Cardiac septum (tissue), 1 donor: Measurements from ENCODE around the gene VAV2. TPM values are rescaled to one million over a fixed set of nuclear protein-coding genes. Genes with fewer than 3 reads are reported as not detected.

Experiments used
- DNase-seq: peaks from one replicate; pipeline ENCODE4 v3.0.0-alpha.2; 2020; ENCODE audit warnings: low spot score
- intact Hi-C: fragments of 100-400 bp; cut with DNase I; formaldehyde crosslinking; loops from one replicate; pipeline ENCODE4 v1.14.0; 2022
- total RNA-seq: library from RNA; stranded (reverse); fragmentation: NEBNext Ultra II Directional; extraction: Animal tissue kit (Norgen Biotek cat#: 25700); gene quantifications from one replicate; pipeline ENCODE4 v1.2.1, GENCODE V29; 2021
- donor health status: DM: no; HTN: no; CAD: no.

VAV2 gene
- total RNA-seq, 1 donor from 2014 or later: 8.1 TPM

DNA sequence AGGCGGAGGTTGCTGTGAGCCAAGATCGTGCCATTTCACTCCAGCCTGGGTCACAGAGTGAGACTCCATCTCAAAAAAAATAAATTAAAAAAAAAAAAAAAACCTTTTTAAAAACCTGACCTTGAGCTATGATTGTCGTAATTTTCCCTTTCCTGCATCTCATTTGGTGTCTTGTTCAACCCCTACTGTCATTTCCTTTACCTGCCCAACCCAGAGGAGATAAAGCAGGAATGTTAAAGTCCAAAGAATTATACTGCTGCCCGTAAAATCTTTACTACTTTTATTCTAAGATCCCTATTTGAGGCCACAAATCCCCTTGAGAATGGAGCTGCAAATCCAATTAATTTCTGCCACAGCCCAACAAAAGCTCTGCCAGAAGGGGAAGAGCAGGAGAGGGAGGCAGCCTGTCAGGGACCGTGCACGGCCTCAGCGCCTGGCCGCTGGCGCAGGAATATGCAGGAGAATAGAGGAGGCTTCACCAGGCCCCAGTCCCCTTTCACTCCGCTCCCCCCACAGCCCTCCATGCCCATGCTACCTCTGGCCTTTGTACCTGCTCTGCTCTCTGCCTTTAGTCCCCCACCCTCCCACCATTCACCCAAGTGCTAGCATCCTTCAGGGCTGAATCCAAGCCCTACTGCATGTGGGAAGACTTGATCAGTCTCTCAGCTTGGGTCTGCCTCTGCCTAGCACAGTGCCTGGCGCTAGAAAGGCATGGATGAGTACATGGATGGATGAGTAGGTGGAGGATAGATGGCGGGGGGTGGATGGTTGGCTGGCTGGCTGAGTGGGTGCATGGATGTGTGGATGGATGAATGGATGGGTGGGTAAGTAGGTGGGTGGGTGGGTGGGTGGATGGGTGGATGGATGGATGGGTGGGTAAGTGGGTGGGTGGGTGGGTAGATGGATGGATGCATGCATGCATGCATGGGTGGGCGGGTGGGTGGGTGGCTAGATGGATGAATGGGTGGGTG, 154.2 kb downstream of the VAV2 start:
- DNase-seq: no peak
- intact Hi-C loops: no loop called here

GRCh38 chr9:133836818-133837217, 155.3 kb downstream of the VAV2 start:
- intact Hi-C loops: no loop called here
- no peak for DNase-seq

GRCh38 chr9:133836001-133836758, 155.9 kb downstream of the VAV2 start:
- intact Hi-C loops: no loop called here
- no peak for DNase-seq

DNA sequence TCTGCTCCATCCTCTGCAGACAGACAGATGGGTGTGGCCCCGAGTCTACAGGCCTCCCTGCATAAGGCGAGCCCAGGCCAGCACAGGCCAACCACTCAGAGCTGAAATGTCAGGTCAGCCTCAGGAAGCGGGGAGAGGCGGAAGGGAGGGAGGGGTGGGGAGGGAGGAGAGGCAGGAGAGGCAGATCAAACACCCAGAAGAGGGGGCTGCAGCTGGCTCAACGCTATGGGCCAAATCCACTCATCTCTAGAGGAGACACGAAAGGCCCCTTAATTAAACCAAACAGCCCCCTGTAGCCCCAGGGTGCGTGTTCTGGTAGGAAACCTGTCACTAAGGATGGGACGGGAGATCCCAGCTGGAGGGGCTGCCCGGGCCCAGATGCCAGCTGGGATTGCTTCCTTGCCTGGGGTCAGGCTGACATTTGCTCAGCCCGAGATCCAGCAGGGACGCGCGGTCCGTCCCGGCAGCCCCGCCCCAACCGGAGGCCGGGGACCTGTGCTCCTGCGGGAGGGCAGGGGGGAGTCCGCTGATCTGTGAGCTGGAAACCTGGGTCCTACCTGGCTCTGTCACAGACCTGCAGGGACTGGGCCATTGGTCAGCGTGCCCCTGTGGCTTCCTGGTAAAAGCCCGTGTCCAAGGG, 156.7 kb downstream of the VAV2 start:
- DNase-seq: no peak
- intact Hi-C loops: no loop called here

DNA sequence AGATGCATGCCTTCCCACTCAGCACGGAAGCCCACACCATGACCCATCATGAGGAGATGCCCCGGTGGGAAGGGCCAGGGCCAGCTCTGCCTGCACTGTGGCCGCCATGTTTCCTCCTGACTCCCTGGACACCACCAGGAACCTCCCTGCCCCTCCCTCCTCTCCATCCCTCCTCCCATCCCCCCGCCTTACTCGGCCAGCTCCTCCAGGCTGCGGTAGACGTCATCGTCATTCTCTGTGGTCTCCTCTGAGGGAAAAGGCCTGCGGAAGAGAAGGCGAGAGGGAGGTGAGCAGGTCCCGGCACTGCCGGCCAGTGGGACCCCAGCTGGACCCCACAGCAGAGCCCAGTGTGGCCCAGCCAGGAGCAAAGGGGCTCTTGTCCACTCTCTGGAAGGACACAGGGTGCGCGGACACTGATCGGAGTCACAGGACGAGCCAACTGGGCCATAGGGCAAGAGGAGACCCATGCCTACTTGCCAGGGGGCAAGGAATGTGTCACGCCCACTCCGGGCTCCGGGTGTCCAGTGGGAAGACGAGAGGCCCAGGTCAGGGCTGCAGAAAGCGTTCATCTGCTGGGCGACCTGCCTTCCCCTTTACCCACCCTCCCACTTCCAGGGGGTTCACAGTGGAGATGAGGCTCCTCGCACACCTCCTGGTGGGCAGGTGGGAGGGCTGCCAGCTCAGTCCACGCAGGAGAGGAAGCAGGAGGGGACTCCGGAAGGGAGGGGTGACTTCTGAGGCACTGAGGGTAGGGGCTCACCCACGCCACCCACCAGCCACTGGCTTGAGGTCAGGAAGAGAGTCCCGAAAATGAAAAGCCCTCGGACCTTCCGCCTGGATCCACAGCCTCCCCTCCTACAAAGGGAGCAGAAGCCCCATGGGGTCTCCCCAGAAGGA, 157.8 kb downstream of the VAV2 start:
- intact Hi-C loops: no loop called here
- no peak for DNase-seq

DNA sequence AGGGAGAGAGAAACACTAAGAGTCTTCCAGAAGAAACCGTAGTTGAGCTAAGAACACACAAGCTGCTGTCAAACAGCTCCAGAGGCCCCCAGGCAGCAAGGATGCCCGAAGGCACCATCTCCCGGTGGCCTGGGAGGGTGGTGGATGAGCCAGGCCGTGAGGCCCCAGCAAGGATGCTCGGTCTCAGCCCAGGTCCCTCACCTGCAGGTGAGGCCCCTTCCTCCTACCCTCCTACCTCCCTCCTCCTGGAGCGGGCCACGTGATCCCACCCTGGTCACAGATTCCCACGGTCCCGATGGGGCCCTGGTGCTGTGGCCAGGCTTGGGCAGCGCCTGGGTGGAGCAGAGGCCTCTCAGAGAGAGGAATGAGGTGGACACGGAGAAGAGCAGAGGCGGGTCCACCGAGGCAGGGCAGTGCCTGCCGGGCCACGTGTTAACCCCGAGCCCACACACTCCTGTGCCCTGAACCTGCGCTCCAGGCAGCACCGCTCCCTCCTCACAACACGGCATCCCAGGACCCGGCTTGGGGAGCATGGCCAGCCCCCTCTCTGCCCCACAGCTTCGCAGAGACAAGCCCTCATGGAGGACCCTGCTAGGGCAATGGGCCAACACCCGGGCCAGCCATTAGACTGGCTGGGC, 158.6 kb downstream of the VAV2 start:
- DNase-seq: no peak
- intact Hi-C loops: no loop called here

GRCh38 chr9:133832877-133833276, 159.2 kb downstream of the VAV2 start:
- DNase-seq: no peak
- intact Hi-C loops: no loop called here

DNA sequence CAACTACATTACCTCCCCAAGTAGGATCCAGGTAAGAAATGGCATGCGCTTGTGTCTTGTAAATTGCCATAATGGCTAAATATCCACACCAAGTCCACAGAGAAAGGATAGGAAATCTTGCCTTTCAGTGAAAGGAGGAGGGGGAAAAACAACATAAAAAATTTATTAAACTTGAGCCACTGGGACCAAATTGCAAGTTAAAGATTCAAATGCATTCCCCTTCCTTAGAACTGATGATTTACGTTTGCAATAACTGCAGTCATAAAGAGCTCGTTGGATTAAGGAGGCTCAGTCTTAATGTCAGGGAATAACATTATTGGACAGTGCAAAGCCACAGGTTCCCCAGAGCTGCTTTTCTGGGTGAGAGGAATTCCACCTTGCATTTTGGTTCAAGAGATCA, 161.4 kb downstream of the VAV2 start:
- intact Hi-C loops: no loop called here
- DNase-seq: no peak

GRCh38 chr9:133830310-133830709, 161.8 kb downstream of the VAV2 start:
- no peak for DNase-seq
- intact Hi-C loops: no loop called here

DNA sequence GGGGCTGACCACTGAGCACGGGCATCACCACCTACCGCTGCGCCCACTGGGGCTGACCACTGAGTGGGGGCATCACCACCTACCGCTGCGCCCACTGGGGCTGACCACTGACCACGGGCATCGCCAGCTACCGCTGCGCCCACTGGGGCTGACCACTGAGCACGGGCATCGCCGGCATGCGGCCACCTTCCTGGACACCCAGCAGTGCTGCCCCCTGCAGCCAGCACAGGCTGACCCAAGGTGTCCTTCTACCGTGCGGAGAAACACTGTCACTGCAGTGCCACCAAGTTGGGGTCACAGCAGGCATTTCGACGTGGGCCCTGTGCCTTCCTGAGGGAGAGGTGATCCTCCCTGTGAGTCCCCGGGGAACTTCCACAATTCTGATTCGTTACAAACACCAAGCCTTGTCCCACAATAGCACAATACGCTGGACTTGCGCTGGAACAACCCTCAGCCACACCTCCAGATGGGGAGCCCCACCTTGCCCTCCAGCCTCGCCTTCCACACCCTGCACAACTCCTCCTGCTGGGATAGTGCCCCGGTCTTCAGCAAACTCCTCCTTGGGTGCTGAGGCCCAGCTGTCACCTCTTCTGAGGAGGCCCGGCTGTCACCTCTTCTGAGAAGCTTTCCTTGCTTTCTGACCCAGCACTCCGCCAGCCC, 163.7 kb downstream of the VAV2 start:
- DNase-seq: no peak
- intact Hi-C loops: no loop called here

DNA sequence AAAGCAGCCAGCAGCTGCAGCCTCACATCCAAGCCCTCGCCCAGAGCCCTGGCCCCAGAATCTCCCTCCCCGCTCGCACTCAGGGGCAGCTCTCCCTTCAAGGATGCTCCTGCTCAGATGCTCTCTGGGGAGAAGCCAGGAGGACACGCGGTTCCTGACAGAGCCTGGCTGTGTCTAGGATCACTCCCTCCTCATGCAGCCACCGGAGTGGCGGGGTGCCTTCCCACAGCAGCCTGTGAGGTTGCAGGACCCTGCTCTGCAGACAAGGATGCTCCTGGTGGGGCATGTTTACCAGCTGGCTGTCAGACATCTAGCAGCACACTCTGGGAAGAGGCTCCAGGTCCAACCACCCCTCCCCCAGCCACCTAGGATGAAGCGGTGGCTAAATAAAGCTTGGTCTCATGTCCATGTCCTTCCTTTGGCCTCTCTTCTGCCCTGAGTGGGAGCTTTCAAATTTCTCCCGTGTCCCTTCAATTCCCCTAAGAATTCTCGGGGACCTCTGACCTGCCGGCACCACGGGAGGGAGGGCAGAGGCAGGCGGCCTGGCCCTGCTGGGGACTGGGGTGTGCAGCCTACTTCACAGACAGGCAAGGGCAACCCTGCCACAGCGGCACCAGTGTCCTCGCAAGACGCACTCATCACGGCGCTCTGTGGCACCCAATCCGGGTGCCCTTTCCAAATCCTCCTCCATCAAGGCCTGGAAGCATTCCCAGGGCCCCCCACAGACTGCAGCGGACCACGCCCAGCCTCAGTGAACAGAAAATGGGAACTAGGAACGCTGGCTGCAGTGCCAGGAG, 165.6 kb downstream of the VAV2 start:
- intact Hi-C loops: no loop called here
- DNase-seq: no peak

DNA sequence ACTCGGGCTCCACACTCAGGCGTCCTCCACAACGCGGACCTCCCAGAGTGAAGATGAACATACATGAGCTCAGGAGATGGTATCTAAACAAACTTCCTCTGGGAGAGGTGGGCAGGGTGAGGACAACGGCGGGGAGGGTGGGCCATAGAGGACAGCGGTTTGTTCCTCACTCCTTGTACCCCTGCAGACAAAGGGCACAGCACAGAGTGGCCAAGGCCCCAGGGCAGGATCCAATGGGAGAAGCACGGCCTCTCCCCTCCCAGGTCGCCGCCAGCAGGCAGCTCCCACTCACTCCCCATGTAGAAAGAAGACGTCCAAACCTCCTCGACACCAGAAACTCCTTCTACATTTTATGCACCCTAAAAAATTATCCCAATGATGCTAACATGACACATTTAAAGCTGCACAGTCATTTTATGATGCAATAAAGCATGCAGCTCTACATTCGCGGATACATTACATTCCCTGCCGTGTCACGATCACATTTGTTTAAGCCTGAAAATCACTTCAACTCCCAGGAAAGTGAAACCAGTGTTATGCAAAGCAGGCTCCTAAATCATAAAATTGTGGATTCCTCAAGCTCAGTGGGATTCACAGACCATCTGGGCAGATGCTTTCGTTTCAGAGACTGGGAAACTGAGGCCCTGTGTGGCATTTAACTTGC, 166.4 kb downstream of the VAV2 start:
- intact Hi-C loops: no loop called here
- DNase-seq: no peak

DNA sequence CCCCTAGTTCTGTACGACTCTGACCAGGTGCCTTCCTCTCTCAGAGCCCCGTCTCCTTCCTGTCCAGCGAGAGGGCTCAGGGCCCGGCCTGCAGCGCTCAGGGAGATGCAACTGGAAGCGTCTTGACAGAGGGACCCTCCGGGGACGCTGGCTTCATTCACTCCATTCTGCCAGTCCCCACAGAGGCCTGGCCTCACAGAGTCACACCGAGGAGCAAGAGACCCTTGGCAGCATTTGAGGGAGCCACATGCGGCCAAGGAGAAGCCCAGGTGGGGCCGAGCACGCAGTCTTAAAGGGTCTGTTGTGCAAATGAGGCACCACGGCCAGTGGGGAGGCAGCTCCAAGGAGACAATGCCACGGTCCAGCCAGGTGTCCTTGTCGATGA, 167.3 kb downstream of the VAV2 start:
- intact Hi-C loops: no loop called here
- no peak for DNase-seq

DNA sequence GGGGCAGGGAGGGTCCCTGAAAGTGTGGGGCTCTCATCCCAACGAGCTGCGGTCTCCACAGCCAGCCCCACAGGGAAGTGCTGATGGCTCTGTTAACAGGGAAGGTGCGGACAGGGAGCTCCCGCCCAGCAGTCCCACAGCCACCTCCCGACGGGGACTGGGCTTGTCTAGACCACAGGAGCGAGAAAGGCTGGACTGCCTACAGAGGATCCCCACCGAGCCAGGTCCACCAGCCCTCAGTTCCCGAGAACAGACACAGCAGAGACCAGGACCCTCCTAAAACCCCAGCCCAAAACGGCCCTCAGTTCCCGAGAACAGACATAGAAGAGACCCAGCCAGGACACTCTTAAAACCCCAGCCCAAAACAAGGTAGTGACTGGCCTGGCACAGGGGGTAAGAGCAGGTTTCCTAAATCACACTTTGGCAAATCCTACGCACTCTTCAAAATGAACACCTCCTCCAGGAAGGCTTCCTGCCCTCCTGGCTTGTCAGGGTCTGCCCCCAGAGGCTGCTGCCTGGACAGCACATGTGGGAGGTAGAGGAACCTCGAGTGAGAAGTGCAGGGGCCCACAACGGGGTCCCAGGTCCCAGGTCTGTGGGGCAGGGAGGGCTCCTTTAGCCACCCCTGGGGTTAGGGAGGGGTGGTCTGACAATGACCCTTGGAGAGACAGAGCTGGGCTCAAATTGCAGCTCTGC, 167.9 kb downstream of the VAV2 start:
- intact Hi-C loops: no loop called here
- DNase-seq: no peak

DNA sequence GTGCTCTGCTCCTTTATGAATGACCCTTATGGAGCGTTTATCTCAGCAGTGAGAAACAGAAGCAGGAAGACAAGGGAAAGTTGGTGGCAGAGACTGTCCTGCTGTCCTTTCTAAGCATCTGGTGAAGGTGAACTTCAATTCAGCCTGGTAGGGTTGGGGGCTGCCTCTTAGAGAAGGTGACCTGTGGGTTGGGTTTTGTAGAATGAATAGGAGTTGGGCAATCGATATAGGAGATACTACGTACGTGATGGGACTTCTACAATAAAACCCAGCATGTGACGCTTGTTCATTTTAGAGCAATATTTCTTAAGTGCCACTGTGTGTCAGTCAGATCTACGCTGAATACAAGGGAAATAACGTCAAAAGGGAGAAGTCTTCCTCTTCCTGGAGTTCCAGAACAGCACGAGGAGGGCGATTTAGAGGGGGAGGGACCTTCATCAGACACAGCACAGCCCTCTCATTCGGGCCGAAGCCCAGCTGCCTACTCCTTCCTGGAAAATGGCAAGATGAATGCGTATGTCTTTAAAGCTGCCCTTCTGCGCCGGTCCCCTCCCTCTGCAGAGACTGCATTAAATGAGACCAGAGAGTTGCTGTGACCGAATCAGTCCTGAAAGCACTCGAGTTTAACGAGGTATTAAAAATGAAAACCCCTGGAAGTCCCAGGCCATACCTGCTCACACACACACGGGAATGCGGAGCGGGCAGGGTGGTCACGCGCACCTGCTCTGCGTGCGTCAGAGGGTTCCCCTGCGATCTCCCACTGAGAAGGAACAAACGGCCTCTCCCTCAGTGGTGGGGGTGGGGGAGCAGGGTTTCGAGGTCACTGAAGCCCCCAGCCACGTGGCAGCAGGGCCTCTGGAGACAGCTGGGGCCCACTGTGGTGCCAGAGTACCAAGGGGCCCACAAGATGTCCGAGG, 168.7 kb downstream of the VAV2 start:
- no peak for DNase-seq
- intact Hi-C loops: no loop called here
